HG03135 (cell line): ENCODE measurements around the gene MAGI3.

Experiments used
- ATAC-seq: cut with Tn5 transposase; IDR thresholded peaks from one replicate; pipeline ENCODE4 v1.9.1; 2021; ENCODE audit warnings: mild to moderate bottlenecking, moderate library complexity; ENCODE audit not compliant: unreplicated experiment

The MAGI3 gene

DNA sequence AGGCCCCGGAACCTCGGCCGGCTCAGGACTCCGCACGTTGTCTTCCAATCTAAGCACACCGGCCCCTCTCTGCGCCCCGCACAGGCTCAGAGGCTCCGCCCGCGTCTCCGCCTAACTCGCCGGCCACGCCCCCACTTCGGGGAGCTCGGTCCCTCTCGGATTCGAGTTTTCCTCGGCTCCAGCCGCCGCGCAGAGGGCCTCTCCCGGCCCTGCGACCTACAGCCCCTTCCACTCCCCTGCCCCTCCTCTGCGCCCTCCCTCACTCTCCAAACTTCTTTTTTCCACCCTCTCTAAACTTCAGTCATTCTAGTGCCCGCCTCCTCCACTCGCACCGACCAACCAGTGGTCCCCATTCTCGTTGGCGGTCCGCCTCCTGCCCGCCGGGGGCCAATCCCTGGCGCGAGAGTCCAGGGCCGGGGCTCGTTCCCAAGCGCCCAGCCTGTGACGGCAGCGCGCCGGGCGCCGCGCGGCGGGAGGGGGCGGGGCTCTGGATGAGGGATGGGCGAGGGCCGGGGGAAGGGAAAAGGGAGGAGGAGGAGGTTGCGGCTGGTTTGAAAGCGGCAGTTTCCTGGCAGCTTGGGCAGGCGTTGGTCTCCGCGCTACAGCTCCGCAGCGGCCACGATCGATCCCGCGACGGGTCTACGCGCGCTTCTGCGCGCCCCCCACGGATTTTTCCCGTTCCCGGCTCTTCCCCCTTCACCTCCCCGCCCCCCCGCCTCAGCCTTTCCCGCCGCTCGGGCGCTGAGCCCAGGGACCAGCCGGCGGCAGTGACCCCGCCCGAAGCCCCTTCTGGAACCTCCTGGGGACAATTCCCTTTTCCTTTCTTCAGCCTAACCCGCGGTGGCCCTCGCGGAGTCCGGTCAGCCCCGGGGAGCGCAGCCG is at the start of gene MAGI3:
Gene MAGI3 (plus strand): TSS at position 563 of the 882 bp plus-strand sequence. CDS start 519 bp downstream, outside the sequence.
- peak; percentile 99 for ATAC-seq

DNA sequence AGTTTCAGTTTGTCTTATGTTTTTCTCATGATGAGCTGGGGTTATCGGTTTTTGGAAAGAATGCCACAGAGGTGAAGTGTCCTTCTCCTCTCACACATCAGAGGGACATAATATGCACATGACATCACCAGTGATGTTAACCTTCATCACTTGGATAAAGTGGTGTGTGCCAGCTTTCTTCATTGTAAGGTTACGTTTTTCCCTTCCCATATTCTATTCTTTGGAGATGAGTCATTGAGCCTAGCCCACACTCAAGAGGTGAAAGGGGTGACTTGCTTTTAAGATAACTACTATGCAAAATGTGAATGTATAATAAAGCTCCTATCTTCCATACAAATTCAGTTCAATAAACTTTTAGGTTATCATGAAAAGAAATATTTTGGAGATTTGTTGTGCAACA is 36.7 kb upstream of the MAGI3 start:
- ATAC-seq = no peak

DNA sequence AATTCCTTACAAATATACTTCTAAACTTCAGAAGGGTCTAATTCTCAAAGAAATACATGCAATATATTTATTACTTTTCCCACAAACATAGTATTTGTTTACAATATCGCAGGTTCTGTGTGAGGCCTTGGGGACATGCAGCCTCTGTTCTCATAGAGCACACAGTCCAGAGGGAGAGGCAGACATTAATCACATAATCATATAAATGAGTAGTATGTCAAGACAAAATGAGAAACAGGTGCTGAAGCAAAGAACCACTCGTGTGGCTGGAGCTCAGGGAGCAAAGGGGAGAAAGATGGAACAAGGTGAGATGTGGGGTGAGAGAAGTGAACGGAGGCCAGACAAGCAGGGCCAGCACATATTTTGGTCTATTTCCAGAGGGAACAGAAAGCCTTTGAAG is 26.4 kb upstream of the MAGI3 start:
- no peak for ATAC-seq

DNA sequence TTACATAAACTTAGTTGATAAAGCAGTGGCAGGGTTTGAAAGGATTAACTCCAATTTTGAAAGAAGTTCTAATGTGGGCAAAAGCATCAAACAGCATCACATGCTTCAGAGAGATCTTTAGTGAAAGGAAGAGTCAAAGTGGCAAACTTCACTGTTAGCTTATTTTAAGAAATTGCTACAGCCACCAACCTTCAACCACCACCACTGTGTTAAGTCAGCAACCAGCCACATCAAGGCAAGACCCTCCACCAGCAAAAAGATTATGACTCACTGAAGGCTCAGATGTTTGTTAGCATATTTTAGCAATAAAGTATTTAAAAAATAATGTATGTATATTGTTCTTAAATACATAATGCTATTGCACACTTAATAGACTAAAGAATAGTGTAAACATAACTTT is 21.3 kb upstream of the MAGI3 start:
- ATAC-seq = no peak

DNA sequence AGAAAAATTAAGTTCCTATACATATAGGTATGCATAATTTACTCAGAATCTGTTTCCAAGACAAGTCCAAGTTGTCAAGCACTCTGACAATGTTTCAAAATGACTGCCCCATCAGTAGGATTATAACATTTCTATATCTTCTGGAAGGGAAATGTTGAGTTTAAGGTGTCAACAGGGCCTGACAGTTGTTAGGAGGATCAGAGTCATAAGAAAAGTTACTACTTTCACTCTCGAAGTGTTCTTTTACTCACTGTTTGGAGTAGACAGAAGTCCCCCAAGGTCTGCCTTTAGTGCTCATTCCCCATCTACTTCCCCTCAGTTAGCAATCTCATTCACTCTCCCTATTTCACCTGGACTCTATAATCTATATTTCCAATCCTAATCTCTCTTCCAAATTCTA is 20.6 kb upstream of the MAGI3 start:
- ATAC-seq = no peak

DNA sequence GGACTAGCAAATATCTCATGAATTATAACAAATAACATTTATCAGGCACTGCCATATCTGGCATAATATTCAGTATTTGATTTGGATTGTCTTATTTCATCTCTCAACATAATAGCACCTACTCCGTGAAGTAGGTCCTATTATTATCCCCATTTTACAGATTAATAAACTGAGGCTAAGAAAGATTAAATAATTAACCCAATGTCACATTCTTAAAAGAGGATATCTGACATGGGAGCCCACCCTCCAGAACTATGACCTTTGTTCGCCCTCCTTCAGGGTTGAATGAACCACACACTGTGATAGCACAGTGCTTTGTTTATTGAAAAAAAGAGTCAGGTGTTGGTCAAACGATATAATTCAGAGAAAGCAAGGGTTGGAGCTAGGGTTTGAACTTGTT is 19.4 kb upstream of the MAGI3 start:
- ATAC-seq = no peak

DNA sequence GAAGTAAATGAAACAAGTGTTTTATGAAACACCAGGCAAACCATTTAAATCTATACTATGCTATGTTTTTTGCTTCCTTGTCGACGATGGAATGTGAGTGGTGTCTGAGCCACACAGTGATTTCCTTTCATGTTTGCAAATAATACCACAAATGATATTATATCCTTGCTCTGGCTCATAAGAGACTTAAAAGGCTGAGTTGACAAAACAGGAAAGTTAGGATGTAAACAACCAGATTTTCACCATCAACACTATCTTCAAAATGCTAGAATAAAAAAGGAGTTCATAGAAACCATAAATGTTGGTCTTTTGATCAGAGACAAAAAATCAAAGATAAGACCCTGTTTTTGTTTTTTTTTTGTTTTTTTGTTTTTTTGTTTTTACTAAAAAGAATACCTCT is 17.8 kb upstream of the MAGI3 start:
- no peak for ATAC-seq

DNA sequence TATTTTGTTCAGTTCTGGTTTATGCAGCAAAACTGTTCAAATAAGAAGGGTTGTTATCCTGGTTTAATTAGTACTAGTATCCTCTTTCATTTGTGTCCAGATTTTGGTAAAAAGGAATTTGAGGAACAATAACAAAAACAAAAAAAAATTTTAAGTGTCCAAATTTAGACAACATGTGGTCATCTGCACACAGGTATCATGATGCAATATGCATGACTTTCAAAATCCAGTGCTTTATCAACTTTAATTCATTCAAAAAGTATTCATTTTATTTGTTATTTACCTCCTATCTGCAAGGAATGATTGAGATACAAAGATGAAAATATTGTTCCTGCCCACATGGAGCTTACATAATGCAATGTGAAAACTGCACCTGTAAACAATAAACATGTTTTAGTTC is 16.7 kb upstream of the MAGI3 start:
- ATAC-seq = no peak

DNA sequence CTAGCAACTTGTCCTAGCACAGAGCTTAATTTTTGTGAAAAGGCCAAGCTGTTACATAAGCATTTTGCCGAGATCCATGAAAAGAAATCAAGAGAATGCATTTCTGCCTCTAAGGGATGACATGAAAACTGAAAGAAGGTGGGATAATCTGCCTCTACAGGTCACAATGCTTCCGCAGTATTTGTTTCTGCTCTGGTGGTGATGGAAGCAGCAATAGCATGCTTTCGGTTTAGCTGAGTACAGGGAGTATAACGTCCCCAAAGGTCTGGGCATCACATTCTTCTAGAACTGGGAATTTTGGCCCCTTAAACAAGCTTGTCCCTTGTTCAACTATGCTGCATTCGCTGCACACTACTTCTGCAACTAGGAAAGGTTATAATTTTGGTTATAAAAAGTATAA is 14.4 kb upstream of the MAGI3 start:
- ATAC-seq = no peak

DNA sequence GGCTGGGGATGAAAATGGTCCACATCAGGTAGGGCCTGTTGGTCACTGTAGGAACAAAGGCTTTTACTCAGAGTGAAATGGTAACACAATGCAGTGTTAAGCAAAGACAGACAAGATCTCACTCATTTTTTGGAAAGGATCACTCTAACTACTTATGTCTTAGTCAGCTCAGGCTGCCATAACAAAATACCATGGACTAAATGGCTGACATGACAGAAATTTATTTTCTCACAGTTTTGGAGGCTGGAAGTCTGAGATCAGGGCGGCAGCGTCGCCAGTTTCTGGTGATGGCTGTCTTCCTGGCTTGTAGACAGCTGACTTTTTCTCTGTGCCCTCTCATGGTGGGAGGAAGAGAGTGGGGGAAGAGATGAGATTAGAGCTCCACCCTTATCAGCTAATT is 10.2 kb upstream of the MAGI3 start:
- ATAC-seq = no peak

DNA sequence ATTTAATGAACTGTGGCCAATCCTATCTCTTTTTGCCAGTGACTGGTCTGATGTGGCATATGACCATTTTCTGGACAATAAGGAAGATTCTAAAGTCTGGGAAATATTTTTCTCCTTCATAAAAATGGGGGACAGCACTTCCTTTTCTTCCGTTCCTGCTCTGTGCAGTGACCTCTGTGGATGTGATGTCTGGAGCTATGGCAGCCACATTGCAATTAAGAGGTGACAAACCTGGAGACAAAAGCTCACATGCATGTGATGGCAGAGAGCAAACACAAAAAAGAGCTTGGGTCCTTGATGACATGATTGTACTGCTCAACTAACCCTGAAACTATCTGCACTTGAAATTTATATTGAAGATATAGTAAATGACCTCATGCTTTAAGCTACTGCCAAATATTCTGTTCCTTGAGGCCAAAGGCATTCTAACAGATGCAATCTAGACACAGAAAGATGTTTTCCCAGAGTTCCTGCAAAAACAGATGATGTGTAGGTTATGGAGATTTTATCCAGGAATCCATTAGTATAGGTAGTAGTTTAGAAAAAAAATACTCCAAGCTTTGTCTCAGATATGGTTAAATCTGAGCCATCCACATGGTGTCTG is 2.2 kb upstream of the MAGI3 start:
- ATAC-seq = no peak

DNA sequence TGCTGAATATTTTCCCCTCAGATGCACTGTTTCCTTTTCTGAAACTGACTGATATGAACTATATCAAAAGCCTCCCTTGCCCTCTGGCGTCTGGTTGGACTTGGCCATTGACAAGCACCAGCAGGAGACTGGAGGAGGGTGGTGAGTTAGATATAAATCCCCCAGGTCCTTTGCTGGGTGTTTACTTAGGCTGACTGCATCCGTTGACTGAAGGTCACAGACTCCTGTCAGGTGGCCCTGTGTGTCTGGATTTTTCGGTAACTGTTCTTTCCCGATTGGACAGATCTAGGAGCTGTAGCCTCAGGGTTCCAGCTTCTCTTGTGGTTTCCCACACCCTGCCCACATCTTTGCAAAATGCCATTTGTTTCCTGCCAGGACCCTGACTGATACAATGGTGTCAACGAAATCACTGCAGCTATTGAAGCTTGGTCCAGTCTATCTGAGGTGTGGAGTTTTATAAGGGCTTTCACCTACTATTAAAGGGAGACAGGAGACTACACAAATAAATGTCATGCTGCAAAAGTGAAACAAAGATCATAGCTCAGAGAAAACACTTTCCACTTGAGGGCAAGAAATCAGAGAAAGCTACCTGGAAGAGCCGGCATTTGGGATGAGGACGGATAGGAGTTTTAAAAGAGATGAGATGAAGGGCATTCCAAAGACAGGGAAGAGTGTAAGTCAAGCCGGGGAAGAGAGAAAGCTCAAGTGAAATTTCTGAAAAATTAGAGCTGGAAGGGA is 1.5 kb upstream of the MAGI3 start:
- ATAC-seq = no peak

DNA sequence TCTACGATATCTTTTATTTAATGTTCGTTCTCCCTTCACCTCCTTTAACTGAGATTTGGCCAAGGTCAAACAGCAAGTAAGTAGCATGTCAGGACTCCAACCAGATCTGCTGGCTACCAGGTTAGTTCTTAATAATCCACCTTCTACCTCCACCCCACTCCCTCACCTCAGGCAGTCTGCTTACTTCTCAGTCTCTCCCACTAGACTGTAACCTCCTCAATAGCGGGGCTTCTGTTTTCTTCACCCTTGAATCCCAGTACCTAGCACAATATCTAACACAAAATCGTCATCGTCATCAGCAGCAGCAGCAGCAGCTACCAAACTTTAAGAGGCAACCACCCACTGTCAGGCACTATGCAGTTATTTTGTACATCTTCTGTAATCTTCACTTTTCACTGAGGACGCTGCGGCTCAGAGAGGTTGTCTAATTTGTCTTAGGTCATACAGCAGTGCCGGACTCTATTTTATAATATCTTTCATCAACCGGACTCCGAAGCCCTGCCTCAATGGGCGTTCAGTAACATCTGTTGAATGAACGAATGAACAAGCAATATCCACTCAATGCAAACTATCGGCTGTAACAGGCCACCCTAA is 859 bp upstream of the MAGI3 start:
- no peak for ATAC-seq

DNA sequence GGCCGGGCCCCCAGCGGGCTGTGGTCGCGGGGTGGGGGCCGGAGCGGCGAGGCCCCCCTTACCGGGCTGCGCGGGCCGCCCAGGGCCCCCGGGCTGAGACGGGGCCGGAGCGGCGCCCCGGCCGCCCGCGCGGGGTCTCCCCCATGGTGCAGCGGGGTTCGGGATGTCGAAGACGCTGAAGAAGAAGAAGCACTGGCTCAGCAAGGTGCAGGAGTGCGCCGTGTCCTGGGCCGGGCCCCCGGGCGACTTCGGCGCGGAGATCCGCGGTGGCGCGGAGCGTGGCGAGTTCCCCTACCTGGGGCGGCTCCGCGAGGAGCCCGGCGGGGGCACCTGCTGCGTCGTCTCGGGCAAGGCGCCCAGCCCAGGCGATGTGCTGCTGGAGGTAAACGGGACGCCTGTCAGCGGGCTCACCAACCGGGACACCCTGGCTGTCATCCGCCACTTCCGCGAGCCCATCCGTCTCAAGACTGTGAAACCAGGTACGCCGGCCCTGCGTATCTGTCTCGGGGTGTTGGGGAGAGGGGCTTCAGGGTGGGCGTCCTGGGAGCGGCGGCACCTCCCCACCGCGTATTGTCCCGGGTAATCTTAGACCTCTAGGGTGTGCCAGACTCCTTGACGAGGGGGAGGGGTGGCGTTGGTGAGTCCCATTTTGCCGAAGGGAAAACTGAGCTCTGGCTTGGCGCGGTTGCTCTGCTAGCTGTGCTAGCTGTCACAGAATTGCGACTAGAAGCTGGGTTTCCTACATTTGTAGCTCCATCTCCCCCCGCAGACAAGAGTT is 745 bp downstream of the MAGI3 start:
- peak; percentile 18 for ATAC-seq

DNA sequence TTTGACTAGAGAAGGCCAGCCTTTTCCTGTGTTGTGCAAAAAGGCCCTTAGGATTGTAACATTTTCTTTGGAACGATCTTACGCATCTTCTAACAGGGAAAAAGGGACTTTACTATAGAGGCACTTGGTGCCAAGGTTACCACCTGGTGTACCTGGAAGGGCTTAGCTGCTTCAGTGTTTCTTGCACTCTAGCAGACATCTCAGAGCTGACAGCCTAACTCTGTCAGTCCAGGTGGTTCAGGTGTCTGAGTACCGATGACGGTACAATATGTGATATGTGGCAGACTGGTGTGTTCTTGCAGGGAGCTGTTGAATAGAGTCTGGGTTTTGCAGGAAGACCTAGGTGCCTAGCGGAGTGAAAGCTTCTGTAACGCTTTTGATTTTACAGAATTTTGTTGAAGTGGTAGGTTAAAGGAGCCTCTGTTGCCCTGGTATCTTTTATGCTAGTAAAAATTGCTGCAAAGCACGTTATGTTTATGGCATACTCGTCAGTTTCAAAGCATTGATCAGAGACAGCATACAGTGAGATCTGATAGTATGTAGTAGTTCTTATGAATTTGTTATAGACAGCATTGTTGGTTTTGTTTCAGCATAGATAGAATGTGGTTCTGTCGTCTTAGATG is 1.4 kb downstream of the MAGI3 start:
- no peak for ATAC-seq

DNA sequence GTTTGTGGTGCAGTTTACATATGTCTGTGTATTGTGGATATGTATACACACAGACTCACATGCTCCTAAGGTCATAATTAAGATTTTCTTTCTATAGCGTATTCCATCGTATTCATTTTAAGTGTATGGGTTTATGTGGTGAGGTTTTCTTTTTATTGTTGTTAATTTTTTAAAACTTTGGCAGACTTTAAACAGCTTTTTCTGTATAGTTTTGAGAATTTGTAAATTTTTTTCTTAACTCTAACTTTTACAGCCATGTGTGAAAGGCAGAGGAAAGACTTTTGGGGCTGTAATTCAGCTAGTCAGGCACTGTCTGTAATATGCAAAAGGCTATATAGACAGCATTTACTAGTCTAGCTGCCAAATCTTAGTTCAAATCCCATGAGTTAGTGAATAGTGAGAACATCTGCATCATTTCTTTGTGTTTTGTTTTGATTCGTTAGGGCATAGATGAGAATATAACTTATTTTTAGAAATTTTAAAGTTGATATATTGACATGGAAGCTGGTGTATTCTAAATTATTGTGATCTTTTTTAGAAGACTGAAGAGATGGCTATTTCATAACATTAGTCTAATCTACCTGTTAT is 2.3 kb downstream of the MAGI3 start:
- ATAC-seq = no peak

DNA sequence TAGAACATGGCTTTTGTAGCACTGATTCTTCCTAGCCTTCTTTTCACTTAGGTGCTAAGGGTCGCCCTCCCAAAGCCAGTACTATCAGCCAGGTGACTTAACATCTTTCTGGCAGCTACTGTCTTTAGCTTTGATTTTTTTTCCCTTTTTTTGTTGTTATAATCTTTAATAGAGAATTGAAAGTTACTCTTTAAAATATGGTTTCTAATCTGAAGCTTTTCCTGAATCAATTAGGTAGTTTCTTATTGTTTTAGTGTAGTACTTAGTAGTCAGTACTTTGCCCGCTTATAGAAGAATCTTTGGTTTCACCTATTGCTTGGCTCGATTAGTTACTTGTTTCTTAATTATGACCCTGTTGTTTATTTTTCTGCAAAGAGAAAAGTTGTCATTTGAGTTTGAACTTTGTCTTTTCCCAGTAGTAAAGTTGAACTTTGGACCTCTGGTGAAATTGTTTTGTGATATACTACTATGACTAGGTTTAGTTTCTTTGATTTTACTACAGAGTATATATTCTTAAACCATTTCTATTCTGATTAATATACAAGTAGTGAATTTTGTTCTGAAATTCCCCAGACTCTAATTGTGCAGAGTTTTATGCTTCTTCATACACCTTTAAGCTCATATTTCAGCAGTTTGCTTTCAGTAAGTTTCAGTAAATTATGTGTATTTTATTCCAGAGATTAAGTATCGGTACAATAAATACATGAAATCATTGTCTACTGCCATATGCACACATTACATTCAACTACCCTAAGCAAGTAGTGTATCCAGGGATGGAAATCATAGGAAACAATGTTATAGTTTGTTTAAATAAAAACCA is 3.9 kb downstream of the MAGI3 start:
- ATAC-seq = no peak

DNA sequence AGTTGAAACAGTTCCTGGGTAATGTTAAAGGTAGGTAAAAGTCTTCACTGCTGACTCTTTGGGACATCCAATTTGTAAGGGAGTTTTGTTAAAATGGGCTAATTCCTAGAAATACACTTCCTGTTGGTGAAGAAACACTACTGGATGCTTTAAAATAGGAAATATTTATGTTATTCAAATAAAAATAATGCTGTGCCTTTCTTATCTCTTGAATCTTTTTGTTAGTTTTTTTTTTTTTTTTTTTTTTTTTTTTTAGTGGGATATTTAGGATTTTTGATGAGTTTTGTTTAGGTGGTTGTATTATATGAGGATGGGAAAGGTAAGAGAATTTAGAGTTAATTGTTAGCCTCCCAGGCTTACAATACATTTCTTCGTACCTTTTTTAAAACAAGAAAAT is 4.5 kb downstream of the MAGI3 start:
- ATAC-seq = no peak

DNA sequence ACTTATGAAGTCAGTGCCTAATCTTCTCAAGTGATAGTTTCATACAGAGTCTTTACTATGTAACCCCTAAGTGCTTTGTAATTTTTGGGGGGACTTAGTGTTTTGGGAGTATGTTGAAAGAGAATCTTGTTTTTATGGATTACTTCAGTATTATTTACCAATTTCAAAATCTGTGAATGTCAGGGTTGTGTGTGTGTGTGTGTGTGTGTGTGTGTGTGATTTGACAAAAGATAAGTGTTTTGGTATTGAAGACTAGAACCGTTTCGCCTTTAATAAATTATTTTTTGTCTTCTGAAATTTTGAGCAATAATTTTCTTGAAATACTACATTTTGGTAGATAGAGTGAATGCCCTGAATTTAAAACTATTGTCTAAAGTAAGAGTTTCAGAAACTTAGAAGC is 5.8 kb downstream of the MAGI3 start:
- no peak for ATAC-seq
